ENCODE results near the gene ACTL7A.

GRCh38 chr9:108850293-108850897, 11.7 kb upstream of the ACTL7A start:
- peak; percentile 52 to 74 (median 52) for TF ChIP-seq CTCF (optimal IDR thresholded peaks at IDR 0.05 in 1 of 3, IDR thresholded peaks at IDR 0.05 in 1 of 3, conservative IDR thresholded peaks at IDR 0.05 in 1 of 3; ENCODE audit: extremely low read depth in 1 of 3, insufficient read depth in 2 of 3, low read length in 3 of 3)
- no peak for TF ChIP-seq EZH2 (IDR thresholded peaks at IDR 0.05; ENCODE audit: low read length)

All from keratinocyte (primary cell).